NOMO-1 (cell line): ENCODE measurements around the gene FOSB.
A peak's percentile ranks its signal among the peaks of the same experiment; 100 is the strongest.

Experiments used
- DNase-seq, 2 experiments: peaks; one replicate each; lab custom pipeline; 2025; ENCODE audit not compliant: unreplicated experiment in 2 of 2; lab: John Stamatoyannopoulos, UW

Gene FOSB

DNA sequence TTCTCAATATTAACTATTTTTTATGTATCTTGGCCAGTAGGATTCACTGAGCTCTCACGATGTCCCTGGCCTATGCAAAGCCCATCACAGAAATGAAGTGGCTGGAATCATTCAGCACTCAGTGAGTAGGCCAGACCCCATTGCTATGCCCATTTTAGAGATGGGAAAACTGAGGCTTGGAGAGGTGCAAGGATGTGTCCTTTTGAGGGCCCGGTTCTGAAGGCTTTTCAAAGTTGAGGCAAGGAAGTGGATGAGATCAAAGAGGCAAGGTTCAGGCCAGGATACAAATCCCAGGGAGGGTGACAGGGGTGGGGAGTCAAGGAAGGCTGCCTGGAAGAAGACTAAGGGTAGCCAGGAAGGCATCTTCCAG is 25.4 kb upstream of the FOSB start:
- DNase-seq: no peak

DNA sequence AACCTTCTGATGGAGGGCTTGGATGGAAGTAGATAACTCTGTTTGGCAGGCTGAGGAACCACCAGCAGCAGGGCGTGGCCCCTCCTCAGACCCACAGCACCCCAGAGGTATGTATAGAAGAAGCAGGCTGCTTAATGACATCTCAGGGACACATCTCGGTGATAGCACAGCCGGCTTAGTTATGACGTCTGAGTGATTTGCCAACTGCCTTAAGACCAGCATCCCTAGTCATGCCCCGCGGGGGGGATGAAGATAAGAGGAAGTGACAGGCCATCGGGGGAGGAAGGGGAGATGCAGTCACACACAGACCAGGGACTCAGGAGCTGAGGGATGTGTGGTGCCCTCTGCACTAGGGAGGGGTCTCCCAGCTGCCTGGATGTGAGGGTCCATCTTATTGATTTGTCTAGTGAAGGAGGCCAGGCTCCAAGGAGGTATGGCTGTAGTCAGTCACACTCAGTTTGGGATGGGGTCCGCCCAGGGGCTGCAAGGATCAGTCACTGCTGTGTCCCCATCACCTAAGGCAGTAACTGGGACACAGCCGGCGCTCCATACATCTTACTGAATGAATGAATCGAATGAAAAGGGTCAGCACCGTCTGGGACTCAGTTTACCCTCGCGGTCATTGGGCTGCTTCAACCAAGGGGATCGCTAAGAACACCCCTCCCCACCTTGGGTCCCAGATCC is 24.9 kb upstream of the FOSB start:
- peak; percentile 77 to 91 for DNase-seq

DNA sequence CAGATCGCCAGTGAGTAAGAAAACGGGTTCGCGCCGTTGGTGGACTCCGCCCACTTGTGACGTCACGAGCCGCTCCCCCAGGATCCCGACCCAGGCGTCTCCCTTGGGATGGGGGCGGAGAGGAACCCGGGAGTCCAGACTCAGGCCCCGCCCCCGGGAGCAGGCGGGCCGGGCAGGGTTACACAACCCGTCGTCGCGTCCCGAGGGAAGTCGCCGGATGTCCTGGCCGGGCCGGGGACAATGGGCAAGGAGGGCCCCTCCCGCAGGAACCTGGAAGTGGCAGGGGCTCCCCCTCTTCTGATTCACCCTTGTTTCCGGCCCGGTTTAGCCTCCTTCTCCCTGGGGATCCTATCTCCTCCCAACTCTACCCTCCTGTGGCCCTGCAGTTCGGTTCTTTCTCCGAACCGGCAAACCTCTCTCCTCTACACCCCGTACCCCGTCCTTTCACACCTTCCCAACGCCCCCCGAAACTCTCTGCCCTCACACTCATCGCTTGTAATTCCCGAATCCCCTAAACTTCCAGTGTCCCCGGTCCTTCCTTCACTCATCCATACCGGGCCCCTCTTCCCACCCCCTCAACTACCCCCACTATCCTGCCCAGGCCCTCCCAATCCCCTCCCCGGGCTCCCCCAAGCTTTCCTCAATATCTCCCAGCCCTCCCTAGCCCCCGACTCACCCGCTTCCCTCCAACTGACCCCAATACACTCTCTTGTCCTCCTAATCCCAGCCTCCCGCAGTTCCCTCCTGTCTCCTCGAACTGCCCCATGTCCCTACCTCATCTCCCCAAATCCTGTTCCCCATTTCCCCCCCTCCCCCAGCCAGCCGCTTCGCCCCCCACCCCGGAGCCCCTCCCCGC is 24.1 kb upstream of the FOSB start:
- peak in 1 of 2 experiments; percentile 18 for DNase-seq

DNA sequence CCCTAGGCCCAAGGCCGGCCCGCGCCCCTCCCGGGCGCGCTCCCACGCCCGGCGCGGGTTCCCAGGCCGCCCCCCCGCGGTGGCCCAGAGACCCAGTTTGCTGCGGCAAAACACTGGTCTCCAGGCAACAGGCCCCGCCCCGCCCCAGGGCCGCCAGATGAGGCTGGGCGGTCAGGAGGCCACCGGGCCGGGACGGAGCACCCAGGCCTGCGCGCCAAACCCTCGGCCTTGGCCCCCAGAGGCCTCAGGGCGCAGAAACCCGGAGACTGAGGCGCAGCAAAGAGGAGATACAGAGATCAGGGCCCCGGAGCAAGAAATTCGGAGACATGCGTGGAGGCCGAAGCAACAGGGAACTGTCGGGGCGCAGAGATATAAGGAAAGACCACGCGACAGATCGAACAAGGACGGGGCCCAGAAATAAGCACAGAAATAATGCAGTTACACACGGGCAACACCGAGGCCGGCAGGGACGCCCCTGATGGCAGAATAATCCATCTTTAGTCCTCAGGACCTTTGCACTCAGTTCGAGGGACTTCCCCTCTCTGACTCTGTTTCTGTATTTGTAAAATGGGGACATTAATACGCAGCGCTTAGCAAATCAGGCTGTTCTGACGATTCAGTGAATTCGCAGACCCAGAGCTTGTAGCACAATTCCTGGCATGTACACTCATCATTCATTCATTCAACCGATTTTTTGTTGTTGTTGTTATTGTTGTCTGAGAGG is 23.3 kb upstream of the FOSB start:
- DNase-seq: peak; percentile 59 to 84

DNA sequence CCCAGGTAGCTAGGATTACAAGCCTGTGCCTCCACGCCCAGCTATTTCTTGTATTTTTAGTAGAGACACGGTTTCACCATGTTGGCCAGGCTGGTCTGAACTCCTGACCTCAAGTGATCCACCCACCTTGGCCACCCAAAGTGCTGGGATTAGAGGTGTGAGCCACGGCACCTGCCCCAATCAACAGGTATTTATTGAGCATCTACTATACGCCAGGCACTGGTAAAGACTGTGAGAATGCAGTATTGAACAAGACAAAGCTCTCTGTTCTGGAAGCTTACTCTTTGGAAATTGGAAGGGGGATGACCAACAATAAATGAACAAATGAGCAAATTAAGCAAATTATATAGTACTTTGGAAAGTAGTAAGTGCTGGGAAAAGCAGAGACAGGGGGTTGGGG is 22.7 kb upstream of the FOSB start:
- DNase-seq: no peak

DNA sequence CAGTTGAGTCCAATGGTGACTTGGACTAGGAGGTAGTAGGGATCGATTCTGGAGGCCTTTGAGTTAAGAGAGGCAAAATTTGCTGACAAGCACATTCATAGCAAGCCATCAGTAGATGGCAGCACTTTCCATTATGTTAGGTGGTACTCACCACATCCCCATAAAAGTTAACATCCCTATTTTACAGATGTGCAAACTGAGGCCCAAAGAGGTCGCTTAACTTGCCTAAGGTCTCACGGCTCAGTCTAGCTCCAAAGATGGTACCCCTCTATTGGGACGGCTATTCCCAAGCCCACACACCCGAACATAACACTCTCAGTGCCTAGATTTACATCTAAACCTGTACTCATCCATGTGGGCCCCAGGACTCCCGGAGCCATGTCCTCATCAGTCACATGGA is 21.5 kb upstream of the FOSB start:
- DNase-seq: peak; percentile 24 to 45

DNA sequence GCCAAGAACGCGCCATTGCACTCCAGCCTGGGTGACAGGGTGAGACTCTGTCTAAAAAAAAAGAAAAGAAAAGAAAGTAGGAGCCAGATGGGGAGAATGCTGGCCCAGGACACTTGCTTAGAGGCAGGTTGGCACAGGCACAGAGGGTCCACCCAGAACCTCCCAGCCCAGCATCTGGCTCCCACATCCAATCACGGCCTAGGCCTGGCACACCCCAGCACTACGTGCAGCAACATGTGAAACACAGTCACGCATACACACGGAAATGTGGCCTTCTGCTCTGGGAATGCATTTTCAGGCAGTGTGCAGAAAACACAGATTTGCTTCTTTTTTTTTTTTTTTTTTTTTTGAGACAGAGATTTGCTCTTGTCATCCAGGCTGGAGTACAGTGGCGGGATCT is 20.9 kb upstream of the FOSB start:
- no peak for DNase-seq

DNA sequence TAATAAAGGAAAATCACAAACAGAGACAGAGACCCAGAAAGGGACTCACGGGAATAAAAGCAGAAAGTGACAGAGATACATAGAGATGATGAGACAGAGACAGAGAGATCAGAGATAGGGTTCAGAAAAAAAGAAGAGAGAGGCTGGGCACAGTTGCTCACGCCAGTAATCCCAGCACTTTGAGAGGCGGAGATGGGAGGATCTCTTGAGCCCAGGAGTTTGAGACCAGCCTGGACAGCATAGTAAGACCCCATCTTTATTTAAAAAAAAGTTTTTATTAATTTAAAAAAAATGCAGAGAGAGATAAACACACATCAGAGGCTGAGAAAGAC is 19.4 kb upstream of the FOSB start:
- no peak for DNase-seq

DNA sequence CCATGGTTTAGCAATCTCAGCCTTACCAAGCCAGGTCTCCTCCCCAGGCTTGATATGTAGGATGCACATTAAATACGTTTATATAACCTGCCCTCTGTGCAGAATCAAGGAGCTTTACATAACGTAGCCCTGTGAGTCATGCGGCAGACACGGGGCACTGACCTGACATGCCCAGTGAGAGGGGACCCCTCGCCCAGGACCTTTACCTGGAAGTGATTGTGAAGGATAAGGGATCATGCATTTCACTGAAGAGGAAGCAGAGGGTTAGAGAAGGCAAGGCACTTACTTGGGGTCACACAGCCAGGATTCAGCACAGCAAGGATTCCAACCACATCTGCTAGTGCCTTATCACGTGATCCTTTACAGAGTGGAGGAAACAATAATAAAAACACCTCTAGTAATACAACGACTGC is 18.9 kb upstream of the FOSB start:
- no peak for DNase-seq

DNA sequence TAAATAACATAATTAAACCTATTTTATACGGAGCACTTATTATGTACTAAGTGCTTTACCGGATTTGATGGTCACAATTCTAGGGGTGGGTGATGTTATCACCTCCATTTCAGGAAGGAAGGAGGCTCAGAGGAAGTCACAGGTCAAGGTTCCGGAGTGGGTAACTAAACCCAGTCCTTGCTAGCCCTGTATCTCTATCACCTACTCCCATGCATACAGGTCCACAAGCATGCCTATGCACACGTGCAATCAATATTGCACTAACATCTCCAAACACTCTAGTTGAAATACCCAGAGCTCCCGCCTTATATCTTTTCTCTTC is 17.8 kb upstream of the FOSB start:
- no peak for DNase-seq

DNA sequence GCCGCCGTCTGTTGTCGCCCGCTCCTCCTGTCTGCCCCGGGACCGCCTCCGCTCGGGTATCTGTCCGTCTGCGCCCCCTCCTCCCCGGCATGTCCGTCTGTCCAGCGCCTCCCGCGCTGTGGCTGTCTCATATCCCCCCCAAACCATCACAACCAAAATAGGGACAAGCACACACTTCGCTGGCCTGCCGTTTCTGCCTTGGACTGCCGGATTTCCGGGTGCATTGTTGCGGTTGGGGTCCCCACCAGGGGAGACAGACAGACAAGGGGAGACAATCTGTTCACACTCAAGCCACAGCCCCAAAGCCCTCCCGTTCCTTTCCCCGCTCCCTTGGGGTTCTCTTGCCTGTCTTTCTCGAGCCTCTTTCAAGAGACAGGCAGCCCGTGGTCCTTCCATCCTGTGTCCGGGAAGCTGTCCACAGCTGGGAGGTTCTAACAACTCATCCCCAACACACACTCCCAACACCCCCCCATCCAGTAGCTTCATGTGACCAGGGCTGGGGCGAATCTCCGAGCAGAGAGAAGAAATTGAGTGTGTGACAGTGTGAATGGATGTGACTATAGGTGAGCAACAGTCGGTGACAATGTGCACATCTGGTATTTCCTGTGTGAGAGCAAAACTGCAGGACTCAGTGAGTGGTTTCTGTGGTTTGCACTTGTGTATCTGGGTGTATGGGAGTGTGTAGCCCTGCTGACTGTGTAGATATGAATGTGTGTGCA is 16.5 kb upstream of the FOSB start:
- DNase-seq: no peak

DNA sequence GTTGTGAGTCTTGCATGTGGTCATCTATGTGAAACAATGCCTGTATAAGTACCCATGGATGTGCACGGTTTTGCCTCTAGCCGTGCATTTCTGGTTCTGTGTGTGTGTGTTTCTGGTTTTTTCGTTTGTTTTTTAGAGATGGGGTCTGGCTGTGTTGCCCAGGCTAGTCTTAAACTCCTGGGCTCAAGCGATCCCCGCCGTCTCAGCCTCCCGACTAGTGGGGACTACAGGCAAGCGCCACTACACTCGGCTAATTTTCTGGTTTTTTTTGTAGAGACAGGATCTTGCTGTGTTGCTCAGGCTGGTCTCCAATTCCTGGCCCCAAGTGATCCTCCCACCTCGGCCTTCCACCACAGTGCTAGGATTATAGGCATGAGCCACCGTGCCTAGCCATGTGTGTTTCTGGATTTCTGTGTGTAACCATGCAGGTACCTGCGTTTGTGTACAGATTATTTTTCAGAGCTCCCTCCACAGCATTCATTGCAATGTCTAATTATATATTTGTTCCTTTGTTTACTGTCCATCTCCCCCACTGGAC is 15.9 kb upstream of the FOSB start:
- no peak for DNase-seq

DNA sequence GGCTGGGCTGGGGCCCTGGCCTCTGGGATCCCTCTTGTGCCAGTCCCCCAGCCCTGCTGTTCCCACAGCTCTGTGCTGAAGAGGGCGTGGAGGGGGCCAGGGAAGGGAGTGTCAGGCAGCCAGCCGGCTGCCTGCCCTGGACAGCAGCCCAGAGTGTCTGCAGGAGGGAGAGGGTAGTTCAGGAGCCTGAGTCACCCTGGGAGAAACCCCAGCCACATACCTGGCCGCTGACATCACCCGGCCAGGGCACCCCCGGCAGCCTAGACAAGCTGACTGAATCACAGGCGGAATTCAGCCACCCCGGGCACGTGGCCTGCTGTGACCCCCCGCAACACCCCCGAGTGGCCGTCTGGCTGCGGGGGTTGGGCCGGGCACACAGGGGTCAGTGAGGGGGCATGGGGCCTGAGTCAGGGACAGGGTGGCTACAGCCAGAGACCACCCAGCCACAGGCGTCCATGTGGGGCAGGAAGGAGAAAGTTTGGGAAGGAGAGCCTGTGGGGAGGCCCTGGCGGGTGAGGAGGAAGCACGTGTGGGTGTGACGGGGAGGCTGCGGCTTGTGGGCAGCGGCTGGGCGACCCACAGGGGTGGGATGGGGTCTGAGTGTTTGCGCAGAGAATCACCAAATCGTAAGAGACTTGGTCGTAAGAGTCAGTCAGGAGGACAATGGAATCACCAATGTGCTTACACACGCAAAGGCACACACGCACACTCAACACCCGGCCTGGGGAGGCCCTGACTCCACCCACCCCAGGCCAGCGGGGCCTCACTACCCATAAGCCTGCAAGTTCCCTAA is 11.9 kb upstream of the FOSB start:
- peak; percentile 75 to 96 for DNase-seq

DNA sequence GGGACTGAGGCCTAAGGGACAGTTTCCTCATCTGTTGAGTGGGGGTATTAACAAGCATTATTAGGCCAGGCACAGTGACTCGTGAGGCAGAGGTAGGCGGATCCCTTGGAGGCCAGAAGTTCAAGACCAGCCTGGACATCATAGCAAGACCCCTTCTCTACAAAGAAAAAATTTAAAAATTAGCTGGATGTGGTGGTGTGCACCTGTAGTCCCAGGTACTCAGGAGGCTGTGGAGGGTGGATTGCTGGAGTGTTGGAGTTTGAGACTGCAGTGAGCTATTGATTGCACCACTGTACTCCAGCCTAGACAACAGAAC is 11.3 kb upstream of the FOSB start:
- DNase-seq: no peak

DNA sequence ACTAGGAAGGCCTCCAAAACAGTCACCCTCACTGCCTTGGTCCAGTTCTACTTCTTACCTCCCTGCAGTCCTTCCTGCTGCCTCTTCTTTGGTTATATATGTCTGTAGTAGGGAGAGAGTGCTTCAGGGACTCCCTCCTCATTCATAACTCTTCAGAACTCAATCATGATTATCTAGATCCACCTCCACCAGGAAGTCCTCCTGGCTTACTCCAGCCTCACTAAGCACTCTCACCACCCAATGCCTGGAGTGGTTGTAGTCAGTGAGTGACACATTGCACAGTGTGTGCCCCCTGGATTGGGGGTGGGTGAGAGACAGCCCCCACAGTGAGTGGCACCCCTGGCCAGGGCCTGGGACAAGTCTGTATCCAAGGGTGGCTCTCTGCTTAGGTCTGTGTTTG is 10.0 kb upstream of the FOSB start:
- no peak for DNase-seq

DNA sequence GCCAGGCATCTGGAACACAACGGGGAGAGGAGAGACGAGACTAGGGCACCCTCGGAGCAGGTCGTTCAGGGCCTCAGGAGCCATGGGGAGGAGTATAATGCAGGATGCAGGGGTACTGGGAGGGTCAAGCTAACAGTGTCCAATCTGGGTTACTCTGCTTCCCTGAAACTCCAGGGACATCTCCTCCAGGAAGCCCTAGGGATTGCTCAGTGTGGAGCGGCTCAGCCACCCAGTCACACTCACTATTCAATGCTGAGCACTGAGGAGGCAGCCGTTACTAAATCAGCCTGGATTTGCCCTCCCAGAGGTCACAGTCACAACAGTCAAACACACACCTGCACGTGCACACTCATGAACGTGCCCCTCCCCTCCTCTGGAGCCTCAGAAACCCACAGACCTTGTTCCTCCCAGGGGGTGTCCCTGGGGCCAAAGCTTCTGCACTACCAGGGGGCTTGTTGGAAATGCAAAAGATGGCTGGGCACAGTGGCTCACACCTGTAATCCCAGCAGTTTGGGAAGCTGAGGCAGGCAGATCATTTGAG is 6.9 kb upstream of the FOSB start:
- DNase-seq: no peak

DNA sequence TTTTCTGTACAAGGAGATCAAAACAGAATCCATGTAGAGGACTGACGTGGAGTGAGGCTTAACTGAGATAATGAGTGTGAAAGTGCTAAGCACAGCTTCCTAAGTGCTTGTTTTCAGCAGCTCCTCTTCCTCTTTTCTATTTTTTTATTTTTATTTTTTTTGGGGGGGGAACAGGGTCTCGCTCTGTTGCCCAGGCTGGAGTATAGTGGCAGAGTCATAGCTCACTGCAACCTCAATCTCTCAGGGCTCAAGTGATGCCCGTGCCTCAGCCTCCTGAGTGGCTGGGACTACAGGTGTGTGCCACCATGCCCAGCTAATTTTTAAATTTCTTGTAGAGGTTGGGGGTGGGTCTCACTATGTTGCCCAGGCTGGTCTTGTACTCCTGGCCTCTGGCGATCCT is 5.6 kb upstream of the FOSB start:
- no peak for DNase-seq

DNA sequence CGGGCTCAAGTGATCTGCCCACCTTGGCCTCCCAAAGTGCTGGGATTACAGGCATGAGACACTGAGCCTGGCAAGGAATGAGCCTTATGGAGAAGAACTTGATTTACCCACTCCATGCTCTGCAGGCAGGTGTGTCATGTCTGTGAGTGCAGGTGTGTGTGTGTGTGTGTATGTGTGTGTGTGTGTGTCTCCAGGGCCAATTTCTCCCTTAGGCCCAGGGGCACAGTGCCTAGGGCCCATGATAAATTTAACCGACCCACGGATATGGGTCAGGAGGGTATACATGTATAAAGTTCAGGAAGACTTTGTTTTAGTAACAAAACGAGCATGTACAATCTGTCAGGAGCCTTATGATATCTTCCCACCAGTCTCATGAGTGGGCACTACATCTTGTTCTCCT is 4.6 kb upstream of the FOSB start:
- no peak for DNase-seq

DNA sequence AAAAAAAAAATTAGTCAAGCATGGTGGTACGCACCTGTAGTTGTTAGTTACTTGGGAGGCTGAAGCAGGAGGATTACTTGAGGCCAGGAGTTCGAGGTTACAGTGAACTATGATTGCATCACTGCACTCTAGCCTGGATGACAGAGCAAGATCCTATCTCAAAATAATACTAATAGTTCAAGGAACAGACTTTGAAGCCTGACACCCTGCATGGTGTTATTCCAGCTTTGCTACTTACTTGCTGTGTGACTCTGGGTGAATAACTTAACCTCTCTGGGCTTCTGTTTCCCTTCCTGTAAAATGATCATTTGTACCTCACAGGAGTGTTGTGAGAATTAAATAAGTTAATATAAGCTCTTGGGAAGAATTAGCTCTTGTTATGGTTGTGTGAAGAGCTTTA is 3.5 kb upstream of the FOSB start:
- no peak for DNase-seq

DNA sequence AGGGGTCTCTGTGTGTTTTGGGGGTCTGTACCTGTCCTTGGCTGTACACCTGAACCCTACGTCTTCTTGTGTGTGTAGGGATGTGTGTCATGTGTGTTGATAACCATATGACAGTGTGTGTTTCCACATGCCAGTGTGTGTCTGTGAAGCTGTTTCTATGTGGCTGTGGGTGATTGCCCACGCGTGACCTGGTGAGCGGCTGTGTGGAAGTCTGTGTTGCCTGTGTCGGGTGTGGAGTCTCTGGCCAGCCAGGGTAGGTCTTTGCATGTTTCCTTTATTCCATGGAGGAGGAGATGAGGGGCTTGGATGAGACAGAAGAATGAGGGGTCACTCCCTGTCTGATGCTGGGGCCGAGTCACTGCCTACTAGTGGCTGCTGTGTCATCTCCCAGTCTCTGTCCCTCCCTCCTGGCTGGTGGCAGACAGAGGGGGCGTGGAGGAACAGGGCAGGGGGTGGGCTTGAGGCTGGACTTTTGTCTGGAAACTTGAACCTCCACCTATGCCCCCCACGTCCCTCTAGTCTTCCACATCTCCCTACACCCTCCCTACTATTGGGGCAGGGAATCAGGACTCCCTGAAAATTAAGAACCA is 2.8 kb upstream of the FOSB start:
- DNase-seq: no peak
